SK-N-SH (cell line): ENCODE results near the gene NLGN1.

ENCODE experiments used
- CTCF ChIP-seq: fragments of 200-600 bp; sonication (generic); IDR thresholded peaks from 2 replicates; pipeline ENCODE4 v1.6.1; 2017; ENCODE audit warnings: antibody characterized with exemption, mild to moderate bottlenecking, moderate library complexity
- EZH2phosphoT487 ChIP-seq: fragments of 200-600 bp; sonication (generic); IDR thresholded peaks from 2 replicates; pipeline ENCODE4 v1.6.1; 2017; ENCODE audit warnings: low read depth, mixed run types, mild to moderate bottlenecking, antibody characterized with exemption, moderate library complexity, borderline replicate concordance
- MAX ChIP-seq: IDR thresholded peaks from 2 replicates; pipeline ENCODE4 v1.4.0; 2012; ENCODE audit warnings: low read depth
- MXI1 ChIP-seq: IDR thresholded peaks from 2 replicates; pipeline ENCODE4 v1.6.1; 2012; ENCODE audit warnings: mild to moderate bottlenecking, low read depth, low read length, improper control_type of control experiment
- POLR2AphosphoS5 ChIP-seq: IDR thresholded peaks from 2 replicates; pipeline ENCODE4 v1.6.1; 2012; ENCODE audit warnings: low read depth, low read length
- RAD21 ChIP-seq: IDR thresholded peaks from 2 replicates; pipeline ENCODE4 v1.6.1; 2012; ENCODE audit warnings: mild to moderate bottlenecking, low read length
- RCOR1 ChIP-seq: fragments of 150-350 bp; IDR thresholded peaks from 2 replicates; pipeline ENCODE4 v1.6.1; 2017; ENCODE audit warnings: antibody characterized with exemption, low read length
- RXRA ChIP-seq: IDR thresholded peaks from 2 replicates; pipeline ENCODE4 v1.4.0; 2012; ENCODE audit warnings: low read depth, mild to moderate bottlenecking, borderline replicate concordance
- USF2 ChIP-seq: fragments of 150-350 bp; IDR thresholded peaks from 2 replicates; pipeline ENCODE4 v1.6.1; 2017; ENCODE audit warnings: antibody characterized with exemption, low read length, low read depth, borderline replicate concordance
- ZBTB33 ChIP-seq: IDR thresholded peaks from 2 replicates; pipeline ENCODE4 v1.4.0; 2012; ENCODE audit warnings: low read depth, borderline replicate concordance

- TF ChIP-seq ZBTB33 (no peak), RAD21 (no peak), MAX (no peak), RXRA (no peak), CTCF (no peak), EZH2phosphoT487 (no peak), USF2 (no peak), POLR2AphosphoS5 (no peak), RCOR1 (no peak), MXI1 (no peak)
Measured at GRCh38 chr3:174046311-174046710, 648.8 kb downstream of the NLGN1 start.
